GM21528 (cell line): Measurements from ENCODE around the gene PSMD4.
"Not testable (repeated sequence)": the region's sequence is repeated elsewhere in the genome, so short reads cannot be mapped to it uniquely, and the experiment has no call there.

ENCODE experiments used
- ATAC-seq: cut with Tn5 transposase; IDR thresholded peaks from one replicate; pipeline ENCODE4 v1.9.1; 2021; ENCODE audit warnings: mild to moderate bottlenecking, moderate library complexity; ENCODE audit not compliant: unreplicated experiment, low FRiP score

The PSMD4 gene

DNA sequence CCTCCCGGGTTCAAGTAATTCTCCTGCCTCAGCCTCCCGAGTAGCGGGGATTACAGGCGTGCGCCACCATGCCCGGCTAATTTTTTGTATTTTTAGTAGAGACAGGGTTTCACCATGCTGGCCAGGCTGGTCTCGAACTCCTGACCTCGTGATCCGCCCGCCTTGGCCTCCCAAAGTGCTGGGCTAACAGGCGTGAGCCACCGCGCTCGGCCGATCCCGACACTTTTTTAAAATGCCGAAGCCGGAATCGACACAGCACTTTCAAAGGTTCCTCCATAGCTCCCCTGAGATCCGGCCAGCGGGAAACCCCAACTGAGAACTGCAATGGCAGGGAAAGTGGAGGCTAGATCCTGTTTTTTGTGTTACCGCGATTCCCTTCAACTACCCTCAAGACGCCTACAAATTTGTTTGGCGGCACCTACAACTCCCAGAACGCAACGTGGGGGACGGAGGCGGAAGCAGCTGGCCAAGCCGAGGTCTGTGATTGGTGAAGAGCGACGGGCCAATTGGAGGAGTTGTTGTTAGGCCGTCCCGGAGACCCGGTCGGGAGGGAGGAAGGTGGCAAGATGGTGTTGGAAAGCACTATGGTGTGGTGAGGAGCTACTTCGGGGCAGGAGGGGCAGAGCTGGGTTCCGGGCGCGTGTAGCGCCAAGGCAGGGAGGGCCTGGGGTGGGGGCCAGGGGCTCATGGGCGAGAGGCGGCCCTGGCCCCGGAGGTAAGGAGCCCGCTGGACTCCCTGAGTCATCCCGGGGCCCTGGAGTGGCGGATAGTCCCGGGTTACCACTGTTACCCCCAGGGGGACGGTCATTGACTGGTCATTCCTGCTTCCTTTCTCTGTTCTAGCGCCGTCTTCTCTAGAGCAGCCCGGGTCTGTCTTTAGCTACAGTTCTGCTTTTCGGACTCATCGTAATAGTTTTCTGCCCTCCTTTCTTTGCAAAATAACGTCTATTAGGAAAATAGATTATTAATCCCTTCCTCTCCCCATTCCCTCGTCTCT, at the start of gene PSMD4:
Gene PSMD4, plus strand, starts transcription at position 518 of the 997 bp plus-strand sequence. Its CDS starts 49 bp downstream, at position 567.
- peak; percentile 88 for ATAC-seq

DNA sequence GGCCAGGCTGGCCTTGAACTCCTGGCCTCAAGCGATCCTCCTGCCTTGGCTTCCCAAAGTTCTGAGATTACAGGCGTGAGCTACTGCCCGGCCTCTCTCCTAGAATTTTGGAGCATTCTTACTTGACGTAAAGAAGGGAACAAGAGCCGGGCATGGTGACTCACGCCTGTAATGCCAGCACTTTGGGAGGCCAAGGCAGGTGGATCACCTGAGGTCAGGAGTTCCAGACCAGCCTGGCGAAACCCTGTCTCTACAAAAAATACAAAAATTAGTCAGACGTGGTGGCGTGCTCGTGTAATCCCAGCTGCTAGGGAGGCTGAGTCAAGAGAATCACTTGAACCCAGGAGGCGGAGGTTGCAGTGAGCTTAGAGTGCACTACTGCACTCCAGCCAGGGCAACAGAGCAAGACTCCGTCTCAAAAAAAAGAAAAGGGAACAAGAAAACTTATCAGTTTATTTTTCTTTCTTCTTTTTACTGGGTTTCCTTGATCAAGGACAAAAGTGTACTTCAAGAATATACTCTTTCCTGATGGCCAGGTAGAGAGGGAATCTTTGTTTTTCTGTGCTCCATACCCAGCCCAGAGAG, 49.1 kb upstream of the PSMD4 start:
- not testable (repeated sequence) for ATAC-seq

DNA sequence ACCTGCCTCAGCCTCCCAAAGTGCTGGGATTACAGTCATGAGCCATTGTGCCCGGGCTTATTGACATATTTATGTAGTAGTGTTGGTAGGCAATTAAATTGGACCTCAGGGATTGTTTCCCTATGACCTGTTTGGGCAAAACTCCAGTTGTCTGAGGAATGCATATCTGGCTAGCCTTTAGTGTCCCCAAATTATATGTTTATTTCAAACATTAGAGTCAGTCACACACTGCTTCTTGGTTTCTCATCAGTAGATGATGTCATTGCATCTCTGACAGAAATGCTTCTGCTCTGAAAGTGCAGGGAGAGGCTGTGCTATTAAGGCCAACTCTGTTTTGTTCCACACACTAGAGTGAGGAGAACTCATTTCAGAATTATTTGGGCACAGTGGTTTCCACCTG, 43.7 kb upstream of the PSMD4 start:
- ATAC-seq, result no peak

DNA sequence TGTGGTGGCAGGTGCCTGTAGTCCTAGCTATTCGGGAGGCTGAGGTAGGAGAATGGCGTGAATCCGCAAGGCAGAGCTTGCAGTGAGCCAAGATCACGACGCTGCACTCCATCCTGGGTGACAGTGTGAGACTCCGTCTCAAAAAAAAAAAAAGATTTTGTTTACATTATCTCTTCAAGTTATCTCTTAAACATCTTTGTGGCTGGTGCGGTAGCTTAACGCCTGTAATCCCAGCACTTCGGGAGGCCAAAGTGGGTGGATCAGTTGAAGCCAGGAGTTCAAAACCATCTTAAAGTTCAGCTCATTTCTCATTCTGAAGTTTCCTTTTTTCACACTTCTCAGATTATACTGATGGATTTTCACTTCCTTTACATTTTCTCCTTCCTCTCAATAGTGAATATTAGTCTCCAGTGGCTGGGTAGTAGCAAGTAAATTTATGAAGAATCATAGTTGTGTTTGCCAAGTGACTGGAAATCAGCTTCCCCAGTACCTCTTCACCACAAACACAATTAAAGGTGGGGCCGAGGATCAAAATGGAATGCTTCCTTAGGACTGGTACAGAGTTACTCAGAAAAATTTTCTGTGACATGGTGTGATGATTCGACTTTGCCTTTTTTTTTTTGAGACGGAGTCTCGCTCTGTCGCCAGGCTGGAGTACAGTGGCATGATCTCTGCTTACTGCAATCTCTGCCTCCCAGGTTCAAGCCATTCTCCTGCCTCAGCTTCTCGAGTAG, 42.4 kb upstream of the PSMD4 start:
- ATAC-seq, result no peak

DNA sequence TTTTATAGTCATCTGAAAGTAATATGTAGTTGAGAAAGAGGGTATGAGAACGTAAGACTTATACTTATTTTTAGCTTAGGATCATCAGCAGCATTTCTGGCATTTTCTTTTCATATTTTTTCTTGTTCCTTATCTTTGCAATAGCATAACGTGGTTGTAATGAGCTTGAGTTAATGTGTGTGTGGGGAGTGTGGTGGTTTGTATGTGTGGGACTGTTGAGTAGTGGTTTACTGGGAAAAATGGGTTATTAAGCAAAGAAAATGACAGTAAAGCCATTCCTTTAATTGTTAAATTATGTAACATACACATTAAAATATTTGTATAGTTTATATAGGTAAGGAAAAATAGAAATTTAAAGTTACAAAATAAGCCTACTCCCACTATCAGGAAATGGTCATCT, 41.0 kb upstream of the PSMD4 start:
- ATAC-seq, result no peak

DNA sequence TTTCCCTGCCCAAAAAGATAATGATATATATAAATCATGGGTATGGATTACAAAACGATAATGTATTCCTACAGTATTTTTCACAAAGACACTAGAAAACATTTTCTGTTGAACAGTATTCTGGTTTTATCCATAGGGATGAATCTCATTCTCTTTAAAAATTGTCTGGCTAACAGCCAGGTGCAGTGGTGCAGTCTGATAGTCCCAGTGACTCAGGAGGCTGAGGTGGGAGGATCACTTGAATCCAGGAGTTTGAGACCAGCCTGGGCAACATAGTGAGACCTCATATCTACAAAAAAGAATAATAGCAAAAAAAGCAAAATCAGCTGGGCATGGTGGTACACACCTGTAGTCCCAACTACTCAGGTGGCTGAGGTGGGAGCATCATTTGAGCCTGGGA, 32.9 kb upstream of the PSMD4 start:
- ATAC-seq, result no peak

DNA sequence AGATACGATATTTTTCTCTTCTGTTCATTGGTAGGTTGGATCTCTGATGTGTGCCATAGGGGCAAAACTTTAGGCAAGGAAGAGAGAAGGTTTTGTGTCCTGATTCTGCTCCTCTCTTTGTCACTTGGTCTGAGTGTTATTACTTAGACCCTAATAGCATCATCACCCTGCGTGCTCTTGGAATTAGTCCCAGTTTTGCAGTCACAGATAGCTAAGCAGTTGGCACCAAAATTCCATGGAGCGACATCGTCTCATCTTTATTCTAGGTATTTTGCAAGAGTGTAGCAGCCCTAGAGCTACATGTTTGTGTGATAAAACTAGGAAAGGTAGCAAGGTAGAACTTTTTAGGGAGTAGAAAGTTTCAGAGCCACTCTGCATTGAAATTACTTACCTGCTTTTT, 32.4 kb upstream of the PSMD4 start:
- ATAC-seq, result no peak

DNA sequence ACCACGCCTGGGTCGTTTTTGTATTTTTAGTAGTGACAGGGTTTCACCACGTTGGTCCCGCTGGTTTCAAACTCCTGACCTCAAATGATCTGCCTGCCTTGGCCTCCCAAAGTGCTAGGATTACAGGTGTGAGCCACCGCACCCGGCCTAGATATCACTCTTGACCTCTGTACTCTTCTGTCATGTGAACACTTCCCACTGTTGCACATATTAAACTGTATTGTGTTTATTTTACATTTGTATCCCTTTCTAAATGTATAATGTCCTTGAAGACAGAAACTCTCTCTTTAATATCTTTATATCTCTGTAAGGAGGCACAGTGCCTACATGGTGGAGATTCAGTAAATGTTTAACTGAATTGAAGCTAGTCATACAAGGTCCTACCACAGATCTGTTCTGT, 19.3 kb upstream of the PSMD4 start:
- ATAC-seq, result no peak

DNA sequence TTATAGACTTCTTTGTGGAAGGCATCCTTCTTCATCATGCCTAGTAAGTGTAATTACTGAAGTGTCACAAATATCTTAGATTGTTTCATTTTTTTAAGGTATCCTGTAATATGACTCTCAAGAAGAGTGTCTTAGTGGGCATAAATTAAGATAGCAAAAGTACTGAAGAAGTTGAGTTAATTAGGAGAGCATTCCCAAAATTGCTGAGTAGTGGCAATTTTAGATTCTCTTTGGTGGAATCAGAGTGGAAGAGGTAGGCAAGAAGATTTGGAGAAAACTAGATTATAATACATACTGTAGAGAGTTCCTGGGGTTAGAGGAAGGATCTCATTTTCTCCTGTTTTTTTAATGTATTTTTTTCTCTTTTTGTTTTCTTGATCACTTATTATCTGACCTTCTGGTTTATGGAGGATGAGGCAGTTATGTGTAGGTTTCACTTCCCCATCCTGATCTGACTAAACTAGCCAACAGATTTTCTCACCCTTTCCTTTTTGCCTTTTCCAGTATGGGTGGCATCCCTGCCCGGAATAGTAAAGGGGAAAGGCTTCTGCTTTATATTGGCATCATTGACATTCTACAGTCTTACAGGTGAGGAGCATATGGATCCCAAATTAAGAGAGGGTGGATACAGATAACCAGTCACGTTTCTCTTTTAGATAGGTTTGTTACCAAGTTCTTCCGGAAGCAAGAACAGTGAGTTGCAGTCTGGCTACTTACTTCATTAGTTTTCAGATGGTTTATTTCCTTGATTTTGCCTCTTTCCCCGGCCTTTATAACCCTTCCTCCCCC, 16.7 kb upstream of the PSMD4 start:
- no peak for ATAC-seq

DNA sequence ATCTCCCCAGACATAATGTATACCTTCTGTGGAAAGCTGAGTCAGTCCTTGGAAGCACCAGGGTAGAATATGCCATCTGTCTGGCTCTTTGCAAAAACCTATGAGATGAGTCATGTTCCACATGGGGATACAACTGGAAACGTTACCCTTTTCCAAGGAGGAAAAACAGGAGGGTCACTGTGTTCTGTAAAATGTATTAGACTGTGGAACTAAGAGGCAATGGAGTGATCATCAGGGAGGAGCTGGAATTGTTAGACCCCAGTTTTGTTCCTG, 16.1 kb upstream of the PSMD4 start:
- ATAC-seq, result no peak

DNA sequence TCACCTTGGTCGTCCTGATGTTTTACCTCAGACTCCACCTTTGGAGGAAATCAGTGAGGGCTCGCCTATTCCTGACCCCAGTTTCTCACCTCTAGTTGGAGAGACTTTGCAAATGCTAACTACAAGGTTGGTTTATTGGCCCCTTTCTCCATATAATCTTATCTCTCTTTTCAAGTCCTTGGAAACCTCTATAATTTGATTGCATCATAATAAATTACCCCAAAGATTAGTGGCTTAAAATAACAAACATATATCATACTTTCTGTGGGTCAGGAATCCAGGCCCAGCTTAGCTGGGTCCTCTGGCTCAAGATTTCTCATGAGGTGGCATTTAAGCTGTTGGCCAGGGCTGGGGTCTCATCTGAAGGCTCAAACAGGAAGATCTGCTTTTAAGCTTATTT, 12.1 kb upstream of the PSMD4 start:
- ATAC-seq, result no peak

DNA sequence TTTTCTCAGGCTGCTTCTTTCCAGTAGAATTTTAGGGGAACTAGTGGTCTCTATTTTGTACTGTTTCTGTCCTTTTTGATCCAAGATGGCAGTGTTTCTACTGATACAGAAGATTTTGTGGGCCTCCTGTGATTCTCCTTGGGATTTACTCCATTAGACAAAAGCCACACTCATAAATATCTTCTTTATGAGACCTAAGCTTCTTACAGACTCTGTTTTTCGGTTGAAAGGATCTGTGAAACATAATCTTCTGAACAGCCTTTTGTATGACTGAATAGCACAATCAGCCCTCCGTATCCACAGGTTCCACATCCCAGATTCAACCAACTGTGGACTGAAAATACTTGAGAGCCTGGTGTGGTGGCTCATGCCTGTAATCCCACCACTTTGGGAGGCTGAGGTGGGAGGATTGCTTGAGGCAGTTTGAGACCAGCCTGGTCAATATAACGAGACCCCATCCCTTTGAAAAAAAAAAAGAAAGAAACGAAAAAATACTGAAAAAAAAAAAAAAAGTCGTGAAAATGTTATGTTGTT, 10.8 kb upstream of the PSMD4 start:
- no peak for ATAC-seq

DNA sequence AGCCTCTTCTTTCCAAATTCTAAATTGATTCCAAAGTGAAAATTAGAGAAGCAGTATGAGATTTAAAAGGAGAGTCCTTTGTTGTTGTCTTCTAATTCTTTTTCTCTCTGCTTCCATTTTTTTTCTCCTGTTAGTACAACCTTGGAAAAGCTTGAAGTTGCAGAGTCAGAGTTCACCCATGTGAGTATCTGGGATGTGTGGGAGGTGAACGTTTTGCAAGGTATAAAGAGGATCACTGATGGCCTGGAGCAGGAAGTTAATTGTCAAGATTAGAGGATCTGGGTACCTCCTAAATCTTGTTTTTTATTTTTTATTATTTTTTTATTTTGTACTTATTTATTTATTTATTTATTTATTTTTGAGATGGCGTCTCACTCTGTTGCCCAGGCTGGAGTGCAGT, 7.7 kb upstream of the PSMD4 start:
- ATAC-seq, result no peak

DNA sequence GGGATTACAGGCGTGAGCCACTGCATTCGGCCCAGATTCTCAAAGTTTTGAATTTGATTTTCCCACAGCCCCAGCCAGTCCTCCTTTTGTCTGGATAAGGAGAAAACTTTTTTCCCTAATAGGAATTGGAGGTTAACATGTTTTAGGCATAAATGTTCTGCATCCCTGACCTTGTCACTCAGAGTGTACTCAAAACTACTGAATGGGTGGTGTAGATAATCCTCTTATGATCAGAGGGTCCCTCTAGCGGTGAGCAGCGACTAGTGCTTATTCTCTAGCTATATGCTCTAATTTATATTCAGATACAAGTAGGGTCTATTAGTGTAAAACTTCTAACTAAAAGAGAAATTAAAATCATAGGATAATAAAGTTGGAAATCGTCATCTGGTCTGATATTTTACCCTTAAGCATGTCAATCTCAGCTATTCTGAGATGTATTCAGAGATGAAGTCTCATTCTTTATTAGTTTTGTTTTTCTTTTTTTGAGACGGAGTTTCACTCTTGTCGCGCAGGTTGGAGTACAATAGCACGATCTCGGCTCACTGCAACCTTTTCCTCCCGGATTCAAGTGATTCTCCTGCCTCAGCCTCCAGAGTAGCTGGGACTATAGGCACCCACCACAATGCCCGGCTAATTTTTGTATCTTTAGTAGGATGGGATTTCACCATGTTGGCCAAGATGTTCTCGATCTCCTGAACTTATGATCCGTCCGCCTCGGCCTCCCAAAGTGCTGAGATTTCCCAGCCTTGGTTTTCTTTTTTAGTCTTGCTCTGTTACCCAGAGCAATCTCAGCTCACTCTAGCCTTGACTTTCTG, 2.7 kb upstream of the PSMD4 start:
- ATAC-seq, result no peak

DNA sequence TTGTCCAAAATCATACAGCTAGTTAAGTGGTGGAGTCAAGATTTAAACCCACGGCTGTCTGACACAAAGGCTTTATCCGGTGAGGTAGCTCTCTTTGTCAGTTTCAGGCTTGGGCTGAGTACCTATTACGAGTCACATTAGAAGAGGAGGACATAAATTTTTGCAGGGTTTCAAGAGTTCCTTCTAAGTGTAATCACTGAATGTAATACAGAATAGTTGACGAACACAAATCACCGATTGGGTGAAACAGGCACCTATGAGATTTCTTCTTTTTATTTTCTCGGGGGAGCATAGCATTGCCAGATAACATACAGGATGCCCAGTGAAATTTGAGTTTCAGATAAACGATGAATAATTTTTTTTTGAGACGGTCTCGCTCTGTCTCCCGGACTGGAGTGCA, 847 bp downstream of the PSMD4 start:
- no peak for ATAC-seq

DNA sequence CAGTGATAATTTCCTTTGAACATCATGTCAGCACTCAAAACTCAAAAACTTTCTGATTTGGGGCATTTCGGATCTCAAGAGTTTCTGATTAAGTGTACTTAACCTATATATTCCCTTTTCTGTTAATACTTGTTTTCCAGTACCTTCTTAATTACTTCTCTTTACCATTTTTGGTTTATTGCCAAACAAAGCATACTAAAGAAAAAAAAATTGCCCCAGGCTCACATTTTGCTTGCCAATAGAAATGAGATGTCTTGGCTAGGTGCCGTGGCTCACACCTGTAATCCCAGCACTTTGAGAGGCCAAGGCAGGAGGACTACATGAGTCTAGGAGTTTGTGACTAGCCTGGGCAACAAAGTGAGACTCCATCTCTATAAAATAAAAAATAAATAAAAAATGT, 4.8 kb downstream of the PSMD4 start:
- no peak for ATAC-seq

DNA sequence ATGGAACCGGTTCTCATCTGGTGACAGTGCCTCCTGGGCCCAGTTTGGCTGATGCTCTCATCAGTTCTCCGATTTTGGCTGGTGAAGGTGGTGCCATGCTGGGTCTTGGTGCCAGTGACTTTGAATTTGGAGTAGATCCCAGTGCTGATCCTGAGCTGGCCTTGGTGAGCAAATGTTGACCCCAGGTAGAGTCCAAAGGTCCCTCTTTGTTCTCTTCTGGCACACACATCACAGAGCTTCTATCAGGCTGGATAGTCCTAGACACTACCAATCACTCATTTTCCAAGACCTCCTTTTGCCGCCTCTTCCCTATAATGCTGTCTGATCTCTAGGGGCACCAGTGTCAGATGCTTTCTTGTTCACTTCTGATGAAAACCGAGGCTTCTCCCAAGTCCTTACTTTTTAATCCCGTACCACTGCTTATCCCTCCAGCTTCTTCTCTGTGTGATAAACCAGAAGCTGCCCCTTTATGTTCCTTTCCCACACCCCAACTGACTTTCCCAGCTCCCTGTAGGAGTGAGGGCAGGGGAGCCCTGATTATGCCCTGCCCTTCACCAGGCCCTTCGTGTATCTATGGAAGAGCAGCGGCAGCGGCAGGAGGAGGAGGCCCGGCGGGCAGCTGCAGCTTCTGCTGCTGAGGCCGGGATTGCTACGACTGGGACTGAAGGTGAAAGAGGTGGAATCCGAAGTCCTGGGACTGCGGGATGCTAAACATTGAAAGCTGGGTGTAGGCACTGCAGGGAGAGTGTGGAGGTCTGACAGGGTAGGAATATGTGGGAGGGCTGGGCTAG, 11.1 kb downstream of the PSMD4 start:
- no peak for ATAC-seq

DNA sequence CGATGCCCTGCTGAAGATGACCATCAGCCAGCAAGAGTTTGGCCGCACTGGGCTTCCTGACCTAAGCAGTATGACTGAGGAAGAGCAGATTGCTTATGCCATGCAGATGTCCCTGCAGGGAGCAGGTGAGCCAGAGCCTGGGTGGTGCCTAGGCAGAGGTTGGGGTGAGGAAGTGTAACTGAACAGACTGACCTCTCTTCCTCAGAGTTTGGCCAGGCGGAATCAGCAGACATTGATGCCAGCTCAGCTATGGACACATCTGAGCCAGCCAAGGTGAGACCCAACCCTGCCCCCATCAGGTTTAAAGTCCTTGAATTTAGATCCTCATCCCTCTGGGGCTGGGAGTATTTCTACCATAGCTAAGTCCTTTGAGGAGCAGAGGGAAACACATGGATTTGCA, 11.8 kb downstream of the PSMD4 start:
- ATAC-seq, result no peak

DNA sequence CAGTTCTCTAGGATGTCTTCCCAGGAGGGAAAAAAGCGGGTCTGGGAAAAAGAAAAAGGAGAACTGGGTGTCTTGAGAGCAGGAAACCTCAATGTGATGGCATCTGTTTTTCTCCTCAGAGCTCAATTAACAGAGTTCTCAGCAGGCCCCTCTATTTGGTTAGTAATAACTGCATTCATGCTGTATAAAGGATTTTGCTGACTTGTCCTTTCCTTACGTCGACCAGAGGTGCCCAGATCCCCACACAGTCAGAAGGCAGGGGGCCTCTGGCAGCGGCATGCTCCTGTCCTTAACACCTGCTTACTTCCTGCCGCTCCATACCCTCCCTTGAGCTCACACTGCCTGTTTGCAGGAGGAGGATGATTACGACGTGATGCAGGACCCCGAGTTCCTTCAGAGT, 12.3 kb downstream of the PSMD4 start:
- ATAC-seq, result no peak
